Osteocyte (in vitro differentiated cells): Measurements from ENCODE around the gene WBP4. TPM values are rescaled to one million over a fixed set of nuclear protein-coding genes. Genes with fewer than 3 reads are reported as not detected.

Experiments used
- DNase-seq: peaks from one replicate; pipeline ENCODE4 v3.0.0; 2021; ENCODE audit warnings: mixed read lengths; ENCODE audit not compliant: unreplicated experiment; ENCODE audit errors: extremely low spot score
- H3K27ac Mint-ChIP-seq: one replicate; pipeline ENCODE4 v1.8.0; 2021; ENCODE audit warnings: mild to moderate bottlenecking, mixed read lengths; ENCODE audit not compliant: unreplicated experiment
- H3K27me3 Mint-ChIP-seq: one replicate; pipeline ENCODE4 v1.8.0; 2021; ENCODE audit warnings: mixed read lengths; ENCODE audit not compliant: unreplicated experiment
- H3K36me3 Mint-ChIP-seq: one replicate; pipeline ENCODE4 v1.8.0; 2021; ENCODE audit warnings: mixed read lengths; ENCODE audit not compliant: unreplicated experiment
- H3K4me1 Mint-ChIP-seq: one replicate; pipeline ENCODE4 v1.8.0; 2021; ENCODE audit warnings: mixed read lengths; ENCODE audit not compliant: unreplicated experiment
- H3K4me3 Mint-ChIP-seq: one replicate; pipeline ENCODE4 v1.8.0; 2021; ENCODE audit warnings: mild to moderate bottlenecking, moderate library complexity, mixed read lengths; ENCODE audit not compliant: unreplicated experiment
- H3K9me3 Mint-ChIP-seq: one replicate; pipeline ENCODE4 v1.8.0; 2021; ENCODE audit warnings: mixed read lengths; ENCODE audit not compliant: unreplicated experiment
- total RNA-seq: library from RNA; stranded (reverse); gene quantifications from 2 replicates; pipeline ENCODE4 v1.2.1, GENCODE V29; 2021
- TF ChIP-seq, protein P1 (sequence below): fragments of 200-600 bp; sonication (generic); IDR thresholded peaks from 2 replicates; pipeline ENCODE4 v1.5.0; 2021; ENCODE audit warnings: antibody characterized with exemption, mild to moderate bottlenecking, moderate library complexity

WBP4 gene
- total RNA-seq, 1 donor from 2014 or later, result 6.9 TPM

DNA sequence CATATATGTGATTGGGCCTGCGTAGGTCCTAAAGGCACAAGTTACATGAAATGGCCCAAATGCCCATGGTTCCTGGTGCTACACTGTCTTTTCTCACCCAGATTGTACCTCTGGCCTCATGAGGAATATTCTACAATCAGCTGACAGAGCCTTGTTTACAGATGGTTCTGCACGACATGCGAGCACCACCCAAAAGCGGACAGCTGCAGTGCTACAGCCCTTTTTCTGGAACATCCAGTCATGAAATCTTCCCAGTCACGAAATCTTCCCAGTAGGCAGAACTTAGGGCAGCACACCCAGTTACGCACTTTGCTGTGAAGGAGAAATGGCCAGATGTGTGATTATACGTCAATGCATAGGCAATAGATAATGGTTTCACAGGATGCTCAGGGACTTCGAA is 34.5 kb upstream of the WBP4 start:
- Mint-ChIP-seq H3K36me3 (peaks cover 12% of the 10 kb centered on the region), H3K4me3 (no peak overlapping the region), H3K9me3 (no peaks in the 10 kb centered on the region), H3K27me3 (no peaks in the 10 kb centered on the region), H3K27ac (no peak overlapping the region), H3K4me1 (peaks cover 4% of the 10 kb centered on the region)
- DNase-seq, result no peak
- TF ChIP-seq, protein P1, sequence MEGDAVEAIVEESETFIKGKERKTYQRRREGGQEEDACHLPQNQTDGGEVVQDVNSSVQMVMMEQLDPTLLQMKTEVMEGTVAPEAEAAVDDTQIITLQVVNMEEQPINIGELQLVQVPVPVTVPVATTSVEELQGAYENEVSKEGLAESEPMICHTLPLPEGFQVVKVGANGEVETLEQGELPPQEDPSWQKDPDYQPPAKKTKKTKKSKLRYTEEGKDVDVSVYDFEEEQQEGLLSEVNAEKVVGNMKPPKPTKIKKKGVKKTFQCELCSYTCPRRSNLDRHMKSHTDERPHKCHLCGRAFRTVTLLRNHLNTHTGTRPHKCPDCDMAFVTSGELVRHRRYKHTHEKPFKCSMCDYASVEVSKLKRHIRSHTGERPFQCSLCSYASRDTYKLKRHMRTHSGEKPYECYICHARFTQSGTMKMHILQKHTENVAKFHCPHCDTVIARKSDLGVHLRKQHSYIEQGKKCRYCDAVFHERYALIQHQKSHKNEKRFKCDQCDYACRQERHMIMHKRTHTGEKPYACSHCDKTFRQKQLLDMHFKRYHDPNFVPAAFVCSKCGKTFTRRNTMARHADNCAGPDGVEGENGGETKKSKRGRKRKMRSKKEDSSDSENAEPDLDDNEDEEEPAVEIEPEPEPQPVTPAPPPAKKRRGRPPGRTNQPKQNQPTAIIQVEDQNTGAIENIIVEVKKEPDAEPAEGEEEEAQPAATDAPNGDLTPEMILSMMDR, result no peak

DNA sequence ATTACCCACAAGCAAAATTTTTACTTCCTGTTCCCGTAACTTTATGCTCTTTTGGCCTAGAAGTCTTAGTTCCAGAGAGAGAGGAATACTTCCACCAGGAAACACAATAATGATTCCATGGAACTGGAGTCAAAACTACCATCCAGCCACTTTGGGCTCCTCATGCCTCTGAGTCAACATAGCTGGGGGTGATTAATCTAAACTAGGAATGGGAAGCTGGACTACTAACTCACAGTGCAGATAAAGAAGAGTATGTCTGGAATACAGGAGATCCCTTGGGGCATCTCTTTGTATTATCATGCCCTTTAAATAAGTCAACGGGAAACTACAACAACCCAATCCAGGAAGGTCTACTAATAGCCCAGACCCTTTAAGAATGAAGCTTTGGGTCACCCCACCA is 33.3 kb upstream of the WBP4 start:
- Mint-ChIP-seq H3K27me3 (no peaks in the 10 kb centered on the region), H3K36me3 (peaks cover 12% of the 10 kb centered on the region), H3K27ac (no peak overlapping the region), H3K9me3 (no peaks in the 10 kb centered on the region), H3K4me1 (peaks cover 4% of the 10 kb centered on the region), H3K4me3 (no peak overlapping the region)
- TF ChIP-seq, protein P1, result no peak
- DNase-seq, result no peak

DNA sequence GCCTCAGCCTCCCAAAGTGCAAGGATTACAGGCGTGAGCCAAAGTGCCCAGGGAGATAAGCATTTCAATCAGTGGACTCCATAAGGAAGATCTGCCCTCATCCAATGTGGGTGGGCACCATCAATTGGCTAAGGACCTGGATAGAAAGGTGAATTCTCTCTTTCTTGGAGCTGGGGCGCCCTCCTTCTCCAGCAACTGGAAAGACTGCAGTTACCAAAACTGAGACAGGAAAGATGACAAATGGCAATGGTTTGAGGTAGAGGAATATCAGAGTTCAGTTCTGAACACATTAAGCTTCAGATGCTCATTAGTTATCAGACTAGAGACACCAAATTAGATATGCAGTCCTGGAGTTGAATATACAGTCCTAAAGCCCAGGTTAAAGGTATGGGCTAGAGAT is 31.7 kb upstream of the WBP4 start:
- Mint-ChIP-seq H3K27me3 (no peaks in the 10 kb centered on the region), H3K4me3 (no peak overlapping the region), H3K4me1 (peaks cover 3% of the 10 kb centered on the region), H3K9me3 (no peaks in the 10 kb centered on the region), H3K36me3 (peaks cover 10% of the 10 kb centered on the region), H3K27ac (no peak overlapping the region)
- DNase-seq, result no peak
- TF ChIP-seq, protein P1, result no peak

- H3K4me3 Mint-ChIP-seq, result no peak overlapping the region
- peaks cover 6% of the 10 kb centered on the region for H3K4me1 Mint-ChIP-seq
- H3K27ac Mint-ChIP-seq, result no peak overlapping the region
- no peaks in the 10 kb centered on the region for H3K27me3 Mint-ChIP-seq
- H3K9me3 Mint-ChIP-seq, result no peaks in the 10 kb centered on the region
- DNase-seq, result no peak
- H3K36me3 Mint-ChIP-seq, result peaks cover 3% of the 10 kb centered on the region
- TF ChIP-seq, protein P1, result no peak
Observed at GRCh38 chr13:41032691-41033376, 28.5 kb upstream of the WBP4 start.

DNA sequence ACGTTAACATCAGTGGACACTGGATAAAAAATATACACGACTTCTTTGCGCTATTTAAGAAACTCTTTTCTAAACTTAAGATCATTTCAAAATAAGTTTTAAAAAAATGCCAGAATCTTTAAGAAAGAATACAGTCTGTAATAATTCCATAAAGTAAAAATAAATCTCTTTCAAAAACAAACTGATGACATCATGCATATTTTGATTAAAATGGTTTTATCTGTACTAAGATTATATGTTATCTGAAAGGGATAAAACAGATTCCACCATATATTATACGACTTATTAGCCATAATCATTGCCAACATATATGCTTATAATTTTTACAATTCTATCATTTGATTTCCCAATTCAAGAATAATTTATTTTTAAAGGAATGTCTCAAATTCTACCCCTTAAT is 26.9 kb upstream of the WBP4 start:
- TF ChIP-seq, protein P1, result no peak
- H3K9me3 Mint-ChIP-seq, result no peaks in the 10 kb centered on the region
- no peaks in the 10 kb centered on the region for H3K36me3 Mint-ChIP-seq
- no peaks in the 10 kb centered on the region for H3K27me3 Mint-ChIP-seq
- no peak for DNase-seq
- no peak overlapping the region for H3K4me3 Mint-ChIP-seq
- H3K4me1 Mint-ChIP-seq, result peaks cover 4% of the 10 kb centered on the region
- H3K27ac Mint-ChIP-seq, result no peak overlapping the region
